GM19035 (cell line): ENCODE results near the gene CCL24.
"Not testable (repeated sequence)": the region's sequence is repeated elsewhere in the genome, so short reads cannot be mapped to it uniquely, and the experiment has no call there.

Experiments
- ATAC-seq: cut with Tn5 transposase; IDR thresholded peaks from one replicate; pipeline ENCODE4 v1.9.1; 2021; ENCODE audit not compliant: unreplicated experiment

Gene CCL24

GRCh38 chr7:75788154-75788847 is 25.3 kb downstream of the CCL24 start:
- ATAC-seq, result not testable (repeated sequence)

- ATAC-seq, result not testable (repeated sequence)
These were observed 30.5 kb downstream of the CCL24 start for GRCh38 chr7:75783058-75783457.

- ATAC-seq, result not testable (repeated sequence)
These were observed 32.8 kb downstream of the CCL24 start for GRCh38 chr7:75780647-75781273.

GRCh38 chr7:75779516-75779915 is 34.1 kb downstream of the CCL24 start:
- not testable (repeated sequence) for ATAC-seq

DNA sequence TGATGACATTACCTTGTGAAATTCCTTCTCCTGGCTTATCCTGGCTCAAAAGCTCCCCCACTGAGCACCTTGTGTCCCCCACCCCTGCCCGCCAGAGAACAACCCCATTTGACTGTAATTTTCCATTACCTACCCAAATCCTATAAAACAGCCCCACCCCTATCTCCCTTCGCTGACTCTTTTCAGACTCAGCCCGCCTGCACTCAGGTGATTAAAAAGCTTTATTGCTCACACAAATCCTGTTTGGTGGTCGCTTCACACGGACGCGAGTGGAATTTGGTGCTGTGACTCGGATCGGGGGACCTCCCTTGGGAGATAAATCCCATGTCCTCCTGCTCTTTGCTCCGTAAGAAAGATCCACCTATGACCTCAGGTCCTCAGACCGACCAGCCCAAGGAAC is 34.6 kb downstream of the CCL24 start:
- ATAC-seq, result not testable (repeated sequence)

- ATAC-seq, result no peak
These were observed 37.2 kb downstream of the CCL24 start for GRCh38 chr7:75776295-75776971.

DNA sequence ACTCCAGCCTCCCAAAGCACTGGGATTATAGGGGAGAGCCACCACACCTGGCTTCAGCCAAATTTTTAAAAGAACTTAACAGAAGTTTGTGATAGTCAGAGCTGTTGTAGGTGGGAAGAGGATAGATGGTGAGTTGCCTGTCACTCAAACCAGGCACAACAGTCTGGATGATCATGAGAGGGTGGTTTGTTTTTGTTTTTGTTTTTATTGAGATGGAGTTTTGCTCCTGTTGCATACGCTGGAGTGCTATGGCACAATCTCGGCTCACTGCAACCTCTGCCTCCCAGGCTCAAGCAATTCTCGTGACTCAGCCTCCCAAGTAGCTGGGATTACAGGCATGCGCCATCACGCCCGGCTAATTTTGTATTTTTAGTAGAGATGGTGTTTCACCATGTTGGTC is 39.6 kb downstream of the CCL24 start:
- ATAC-seq, result not testable (repeated sequence)

- no peak for ATAC-seq
These were observed 41.2 kb downstream of the CCL24 start, which contains the start of gene CCL26 for GRCh38 chr7:75772081-75773077. TSS of gene CCL26 (minus strand) at chr7:75772211. CDS start at chr7:75772176, 35 bp downstream.

GRCh38 chr7:75771224-75771623 is 42.4 kb downstream of the CCL24 start:
- ATAC-seq, result no peak

GRCh38 chr7:75762350-75762917 is 51.2 kb downstream of the CCL24 start:
- peak; percentile 64 for ATAC-seq

GRCh38 chr7:75761801-75762200 is 51.8 kb downstream of the CCL24 start:
- ATAC-seq, result not testable (repeated sequence)
